ENCODE results near the gene NECTIN1. TPM values are rescaled to one million over a fixed set of nuclear protein-coding genes. Genes with fewer than 3 reads are reported as not detected.

Gene NECTIN1
- total and polyA plus RNA-seq, 4 donors = 4.7 to 18.3 (median 7.3) TPM

GRCh38 chr11:119700536-119701346, 28.3 kb downstream of the NECTIN1 start:
- H3K4me1 ChIP-seq (ENCODE audit: control insufficient read depth in 5 of 5, insufficient read depth in 5 of 5, low read length in 5 of 5) = peaks cover 0 to 6% (median 4%) of the 10 kb centered on the region in 5 donors
- no peaks in the 10 kb centered on the region for H3K27me3 ChIP-seq (ENCODE audit: control insufficient read depth in 3 of 3, insufficient read depth in 3 of 3, low read length in 2 of 3)
- H3K4me3 ChIP-seq = no peak overlapping the region
- no peak overlapping the region for H3K9ac ChIP-seq (ENCODE audit: insufficient read depth in 1 of 2, low read length in 2 of 2)
- WGBS, 2 donors = 64 to 67% methylated on average over 13 of the region's 13 CpGs
- peak in 1 of 3 donors; percentile 70 for DNase-seq
- H3K36me3 ChIP-seq (ENCODE audit: control insufficient read depth in 4 of 4, insufficient read depth in 4 of 4, low read length in 4 of 4) = no peaks in the 10 kb centered on the region
- peak; percentile 24 for ATAC-seq (ENCODE audit: insufficient read depth, low FRiP score)
- no peaks in the 10 kb centered on the region for H3K9me3 ChIP-seq (ENCODE audit: control insufficient read depth in 4 of 4, insufficient read depth in 3 of 4, low read length in 3 of 4)
- TF ChIP-seq, protein P1, sequence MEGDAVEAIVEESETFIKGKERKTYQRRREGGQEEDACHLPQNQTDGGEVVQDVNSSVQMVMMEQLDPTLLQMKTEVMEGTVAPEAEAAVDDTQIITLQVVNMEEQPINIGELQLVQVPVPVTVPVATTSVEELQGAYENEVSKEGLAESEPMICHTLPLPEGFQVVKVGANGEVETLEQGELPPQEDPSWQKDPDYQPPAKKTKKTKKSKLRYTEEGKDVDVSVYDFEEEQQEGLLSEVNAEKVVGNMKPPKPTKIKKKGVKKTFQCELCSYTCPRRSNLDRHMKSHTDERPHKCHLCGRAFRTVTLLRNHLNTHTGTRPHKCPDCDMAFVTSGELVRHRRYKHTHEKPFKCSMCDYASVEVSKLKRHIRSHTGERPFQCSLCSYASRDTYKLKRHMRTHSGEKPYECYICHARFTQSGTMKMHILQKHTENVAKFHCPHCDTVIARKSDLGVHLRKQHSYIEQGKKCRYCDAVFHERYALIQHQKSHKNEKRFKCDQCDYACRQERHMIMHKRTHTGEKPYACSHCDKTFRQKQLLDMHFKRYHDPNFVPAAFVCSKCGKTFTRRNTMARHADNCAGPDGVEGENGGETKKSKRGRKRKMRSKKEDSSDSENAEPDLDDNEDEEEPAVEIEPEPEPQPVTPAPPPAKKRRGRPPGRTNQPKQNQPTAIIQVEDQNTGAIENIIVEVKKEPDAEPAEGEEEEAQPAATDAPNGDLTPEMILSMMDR (IDR thresholded peaks at IDR 0.05; ENCODE audit: control extremely low read depth, extremely low read depth) = no peak
- H3K27ac ChIP-seq (ENCODE audit: low read depth in 1 of 2, low read length in 1 of 2) = no peak overlapping the region

DNA sequence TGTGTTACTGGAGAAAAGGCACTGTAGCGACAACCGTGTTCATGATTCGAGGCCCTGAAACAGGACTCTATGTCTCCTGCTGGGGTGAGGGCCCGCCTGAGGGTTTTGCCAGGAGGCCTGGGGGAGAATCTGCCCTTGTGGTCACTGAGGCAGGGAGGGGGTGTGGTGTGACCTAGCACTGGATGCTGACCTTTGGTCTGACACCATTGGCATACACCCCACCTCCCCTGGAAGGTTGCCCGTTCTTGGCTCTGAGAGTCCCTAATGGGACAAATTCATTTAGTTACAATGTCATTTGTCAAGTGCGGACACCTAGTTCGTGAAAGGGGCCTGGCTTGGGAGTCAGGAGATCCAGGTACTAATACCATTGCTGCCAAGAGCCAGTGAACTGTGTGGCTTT, 29.0 kb downstream of the NECTIN1 start:
- Histone ChIP-seq H3K27ac (ENCODE audit: low read depth in 1 of 2, low read length in 1 of 2) (no peak overlapping the region), H3K4me3 (no peak overlapping the region), H3K4me1 (ENCODE audit: control insufficient read depth in 5 of 5, insufficient read depth in 5 of 5, low read length in 5 of 5) (peaks cover 0 to 6% (median 4%) of the 10 kb centered on the region in 5 donors), H3K36me3 (ENCODE audit: control insufficient read depth in 4 of 4, insufficient read depth in 4 of 4, low read length in 4 of 4) (no peaks in the 10 kb centered on the region), H3K9me3 (ENCODE audit: control insufficient read depth in 4 of 4, insufficient read depth in 3 of 4, low read length in 3 of 4) (no peaks in the 10 kb centered on the region), H3K9ac (ENCODE audit: insufficient read depth in 1 of 2, low read length in 2 of 2) (no peak overlapping the region), H3K27me3 (ENCODE audit: control insufficient read depth in 3 of 3, insufficient read depth in 3 of 3, low read length in 2 of 3) (no peaks in the 10 kb centered on the region)
- no peak for DNase-seq
- no peak for ATAC-seq (ENCODE audit: insufficient read depth, low FRiP score)
- TF ChIP-seq, protein P1 (IDR thresholded peaks at IDR 0.05; ENCODE audit: control extremely low read depth, extremely low read depth) = no peak
- WGBS, 2 donors = 90 to 97% methylated on average over 7 of the region's 7 CpGs

DNA sequence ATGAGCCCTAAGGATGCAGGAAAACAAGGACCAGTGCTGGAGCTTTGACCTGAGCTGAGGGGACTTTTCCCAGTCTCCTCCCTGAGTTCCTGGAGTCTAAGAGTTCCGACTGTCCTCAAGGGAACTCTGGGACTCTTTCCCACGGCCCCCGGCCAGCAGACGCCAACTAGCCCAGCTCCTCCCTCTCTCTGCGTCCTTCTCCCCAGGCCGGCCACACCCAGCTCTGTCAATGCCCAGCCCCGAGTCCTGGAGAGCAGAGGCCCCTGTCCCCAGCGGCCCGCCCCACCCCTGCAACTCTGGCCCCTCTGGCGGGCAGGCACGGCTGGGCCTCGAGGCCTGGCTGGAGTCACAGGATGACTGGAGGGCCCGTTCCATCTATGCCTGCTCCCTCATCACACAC, 29.8 kb downstream of the NECTIN1 start:
- H3K27me3 ChIP-seq (ENCODE audit: control insufficient read depth in 3 of 3, insufficient read depth in 3 of 3, low read length in 2 of 3) = no peaks in the 10 kb centered on the region
- WGBS, 2 donors = 43 to 65% methylated on average over 13 of the region's 13 CpGs
- TF ChIP-seq, protein P1 (IDR thresholded peaks at IDR 0.05; ENCODE audit: control extremely low read depth, extremely low read depth) = no peak
- H3K9ac ChIP-seq (ENCODE audit: insufficient read depth in 1 of 2, low read length in 2 of 2) = no peak overlapping the region
- H3K4me3 ChIP-seq = no peak overlapping the region
- DNase-seq (peak in 1 of 3 donors; percentile 44), ATAC-seq (ENCODE audit: insufficient read depth, low FRiP score) (peak; percentile 31)
- peaks cover 0 to 6% (median 4%) of the 10 kb centered on the region in 5 donors for H3K4me1 ChIP-seq (ENCODE audit: control insufficient read depth in 5 of 5, insufficient read depth in 5 of 5, low read length in 5 of 5)
- no peaks in the 10 kb centered on the region for H3K9me3 ChIP-seq (ENCODE audit: control insufficient read depth in 4 of 4, insufficient read depth in 3 of 4, low read length in 3 of 4)
- no peak overlapping the region for H3K27ac ChIP-seq (ENCODE audit: low read depth in 1 of 2, low read length in 1 of 2)
- H3K36me3 ChIP-seq (ENCODE audit: control insufficient read depth in 4 of 4, insufficient read depth in 4 of 4, low read length in 4 of 4) = no peaks in the 10 kb centered on the region

Data from lung (tissue), 12 donors.